ENCODE data around the gene STX19. TPM values are rescaled to one million over a fixed set of nuclear protein-coding genes. Genes with fewer than 3 reads are reported as not detected.

STX19 gene
- total RNA-seq, 2 experiments from 2014 or later: not detected

Other genes starting within 250 kb of the STX19 start
- under 1 TPM in 1 of 2 experiments, not detected in 1; 0.21 TPM for gene PROS1, start 54.7 kb downstream of the STX19 start, total RNA-seq
- gene ARL13B, start 48.4 kb downstream of the STX19 start, total RNA-seq: 10 to 100 TPM; 10.8 to 12.0 TPM
- gene DHFR2, start 34.3 kb upstream of the STX19 start, total RNA-seq: 1 to 10 TPM; 6.4 to 8.1 TPM
- 10 to 100 TPM; 14.1 TPM for gene NSUN3, start 34.5 kb upstream of the STX19 start, total RNA-seq